HepG2 (cell line): ENCODE data around the gene HMX1. TPM values are rescaled to one million over a fixed set of nuclear protein-coding genes. Genes with fewer than 3 reads are reported as not detected.
A peak's percentile ranks its signal among the peaks of the same experiment; 100 is the strongest.

ENCODE experiments used
- BCL6 ChIP-seq: IDR thresholded peaks from 2 replicates; pipeline ENCODE4 v1.6.1; 2016; ENCODE audit warnings: missing genetic modification reagents, missing compliant biosample characterization
- HDAC2 ChIP-seq: sonication (generic); formaldehyde crosslinking; IDR thresholded peaks from 2 replicates; pipeline ENCODE4 v1.4.0; 2020; ENCODE audit warnings: missing genetic modification reagents
- HNF1B ChIP-seq: sonication (generic); formaldehyde crosslinking; IDR thresholded peaks from 2 replicates; pipeline ENCODE4 v1.5.1; 2020; ENCODE audit warnings: mild to moderate bottlenecking, moderate library complexity, missing genetic modification reagents
- HNRNPK ChIP-seq: fragments of 200-400 bp; formaldehyde crosslinking; IDR thresholded peaks from 2 replicates; pipeline ENCODE4 v1.6.1; 2018; ENCODE audit warnings: low read length, low read depth, moderate library complexity, mild to moderate bottlenecking; ENCODE audit not compliant: poor library complexity, severe bottlenecking
- HNRNPL ChIP-seq: fragments of 200-400 bp; formaldehyde crosslinking; IDR thresholded peaks from 2 replicates; pipeline ENCODE4 v1.6.1; 2017; ENCODE audit warnings: mild to moderate bottlenecking, low read depth, low read length
- MAF1 ChIP-seq: sonication (generic); formaldehyde crosslinking; IDR thresholded peaks from 2 replicates; pipeline ENCODE4 v1.5.0; 2020; ENCODE audit warnings: missing genetic modification reagents, borderline replicate concordance
- MBD4 ChIP-seq: IDR thresholded peaks from 2 replicates; pipeline ENCODE4 v1.6.1; 2012; ENCODE audit warnings: low read length, inconsistent platforms, borderline replicate concordance
- MTA3 ChIP-seq: sonication (generic); formaldehyde crosslinking; IDR thresholded peaks from 2 replicates; pipeline ENCODE4 v1.4.0; 2020; ENCODE audit warnings: missing genetic modification reagents
- NCOA5 ChIP-seq: sonication (generic); formaldehyde crosslinking; IDR thresholded peaks from 2 replicates; pipeline ENCODE4 v1.4.0; 2020; ENCODE audit warnings: missing genetic modification reagents
- NFKBIZ ChIP-seq: IDR thresholded peaks from 2 replicates; pipeline ENCODE4 v1.6.1; 2018; ENCODE audit warnings: missing genetic modification reagents, missing compliant biosample characterization
- SMC3 ChIP-seq: IDR thresholded peaks from 2 replicates; pipeline ENCODE4 v1.6.1; 2011; ENCODE audit warnings: low read length, improper control_type of control experiment
- SOX13 ChIP-seq, 3 experiments: fragments of 450-650 bp in 1 of 3; sonication (generic) in 1 of 3; formaldehyde crosslinking in 1 of 3; IDR thresholded peaks in 2 of 3; conservative IDR thresholded peaks in 1 of 3; 2 replicates each; pipeline versions ENCODE4 v1.5.0 to v1.6.1; 2016 to 2020; ENCODE audit warnings: antibody characterized with exemption in 1 of 3, mild to moderate bottlenecking in 1 of 3, missing compliant biosample characterization in 1 of 3, missing genetic modification reagents in 1 of 3, moderate library complexity in 1 of 3
- TBP ChIP-seq: sonication (generic); formaldehyde crosslinking; IDR thresholded peaks from 2 replicates; pipeline ENCODE4 v1.5.0; 2020; ENCODE audit warnings: missing genetic modification reagents
- ZNF207 ChIP-seq: fragments of 450-650 bp; IDR thresholded peaks from 2 replicates; pipeline ENCODE4 v1.6.1; 2016; ENCODE audit warnings: antibody characterized with exemption, borderline replicate concordance
- ZNF264 ChIP-seq: sonication (generic); formaldehyde crosslinking; IDR thresholded peaks from 2 replicates; pipeline ENCODE4 v1.4.0; 2020; ENCODE audit warnings: missing genetic modification reagents
- ZNF292 ChIP-seq: sonication (generic); formaldehyde crosslinking; IDR thresholded peaks from 2 replicates; pipeline ENCODE4 v1.8.1; 2022; ENCODE audit warnings: mild to moderate bottlenecking, low read depth, missing genetic modification reagents, borderline replicate concordance
- ZNF484 ChIP-seq: sonication (generic); formaldehyde crosslinking; IDR thresholded peaks from 2 replicates; pipeline ENCODE4 v1.5.1; 2020; ENCODE audit warnings: mild to moderate bottlenecking, low read depth, missing genetic modification reagents, borderline replicate concordance
- ZNF639 ChIP-seq: conservative IDR thresholded peaks from 2 replicates; pipeline ENCODE4 v1.6.1; 2018; ENCODE audit warnings: missing genetic modification reagents
- ZNF709 ChIP-seq: sonication (generic); formaldehyde crosslinking; IDR thresholded peaks from 2 replicates; pipeline ENCODE4 v1.5.0; 2020; ENCODE audit warnings: mild to moderate bottlenecking, missing genetic modification reagents
- polyA plus RNA-seq, 8 experiments: library from polyadenylated mRNA; depleted of rRNA in 3 of 8; stranded (reverse) in 7 of 8; unstranded in 1 of 8; fragments of >200 nt; fragmentation: Illumina TruSeq in 4 of 8; extraction: Trizol in 4 of 8; gene quantifications; 2 replicates each; pipeline versions ENCODE4 v1.2.1 to v1.2.3, GENCODE V29; 2011 to 2016; ENCODE audit warnings: low read depth in 4 of 8, missing spikeins in 1 of 8, mixed read lengths in 1 of 8; ENCODE audit not compliant: insufficient read depth in 1 of 8
- total RNA-seq, 5 experiments: library from RNA; depleted of rRNA; stranded (reverse); fragments of >200 nt; fragmentation: Illumina TruSeq; extraction: Trizol; gene quantifications; 2 replicates each; pipeline ENCODE4 v1.2.3, GENCODE V29; 2016; ENCODE audit warnings: low read depth in 1 of 5
- TF ChIP-seq, protein P1 (sequence below): sonication (generic); formaldehyde crosslinking; IDR thresholded peaks from 2 replicates; pipeline ENCODE4 v1.8.0; 2022; ENCODE audit warnings: low read depth, missing genetic modification reagents

Gene HMX1
- total and polyA plus RNA-seq, 2 of the 13 experiments (the other 11 are each of a cell fraction or from before 2014, with no cell fraction given) = not detected

DNA sequence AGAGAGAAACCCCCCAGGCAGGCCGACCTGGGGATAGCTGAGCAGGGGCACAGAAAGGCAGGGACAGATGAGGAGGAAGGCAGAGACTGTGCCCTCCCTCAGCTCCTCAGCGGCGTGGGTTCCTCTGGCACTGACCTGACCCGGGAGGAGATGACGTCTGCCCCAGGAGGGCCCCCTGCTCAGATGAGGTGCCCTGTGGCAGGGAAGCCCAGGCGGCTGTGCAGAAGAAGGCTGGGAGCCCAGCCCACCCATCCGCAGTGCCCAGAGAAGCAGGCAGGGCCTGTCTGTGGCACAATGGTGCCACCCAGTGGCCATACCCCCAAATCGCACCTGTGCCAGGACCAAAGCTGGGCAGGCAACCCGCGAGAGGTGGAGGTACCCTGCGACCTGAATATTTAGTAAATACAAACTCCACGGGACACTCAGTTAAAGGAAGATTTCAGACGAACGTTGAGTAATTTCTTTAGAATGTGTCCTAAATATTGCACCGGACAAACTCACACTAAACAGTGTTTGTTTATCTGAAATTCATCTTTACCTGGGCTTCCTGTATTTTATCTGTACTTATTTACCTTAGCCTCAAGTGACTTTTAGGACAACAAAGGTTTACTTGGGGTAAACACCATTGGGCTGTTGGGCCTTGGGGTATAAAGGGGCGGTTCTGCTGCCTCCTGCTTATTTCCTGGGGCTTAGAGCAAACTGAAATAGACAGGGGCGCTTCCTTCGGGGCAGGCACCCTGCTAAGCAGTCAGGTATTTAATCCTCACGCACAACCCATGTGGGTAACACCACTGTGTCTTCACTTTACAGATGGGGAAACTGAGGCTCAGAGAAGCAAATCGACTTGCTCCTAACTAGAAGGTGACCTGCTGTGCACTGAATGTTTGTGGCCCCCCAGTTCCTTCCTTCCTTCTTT is 46.5 kb upstream of the HMX1 start (continued):
- TF ChIP-seq ZNF639 (CRISPR knock-in tag) (no peak), HNF1B (CRISPR knock-in tag) (peak; percentile 56; the same call in 1 of the 2 replicates), ZNF207 (no peak), MAF1 (CRISPR knock-in tag) (no peak), HNRNPL (peak; percentile 72; the same call in 1 of the 2 replicates), BCL6 (CRISPR knock-in tag) (no peak), MTA3 (no peak), NFKBIZ (CRISPR knock-in tag) (no peak), SOX13 (IDR thresholded peaks at IDR 0.05) (no peak), SOX13 (CRISPR knock-in tag; conservative IDR thresholded peaks at IDR 0.05 in 1 of 2, IDR thresholded peaks at IDR 0.05 in 1 of 2) (no peak), ZNF292 (CRISPR knock-in tag) (no peak), ZNF264 (no peak), SMC3 (peak; percentile 21; the same call in 1 of the 2 replicates), TBP (CRISPR knock-in tag) (no peak), NCOA5 (CRISPR knock-in tag) (no peak), ZNF709 (CRISPR knock-in tag) (no peak), HDAC2 (no peak), HNRNPK (no peak), MBD4 (no peak), ZNF484 (CRISPR knock-in tag) (no peak)
- TF ChIP-seq, protein P1, sequence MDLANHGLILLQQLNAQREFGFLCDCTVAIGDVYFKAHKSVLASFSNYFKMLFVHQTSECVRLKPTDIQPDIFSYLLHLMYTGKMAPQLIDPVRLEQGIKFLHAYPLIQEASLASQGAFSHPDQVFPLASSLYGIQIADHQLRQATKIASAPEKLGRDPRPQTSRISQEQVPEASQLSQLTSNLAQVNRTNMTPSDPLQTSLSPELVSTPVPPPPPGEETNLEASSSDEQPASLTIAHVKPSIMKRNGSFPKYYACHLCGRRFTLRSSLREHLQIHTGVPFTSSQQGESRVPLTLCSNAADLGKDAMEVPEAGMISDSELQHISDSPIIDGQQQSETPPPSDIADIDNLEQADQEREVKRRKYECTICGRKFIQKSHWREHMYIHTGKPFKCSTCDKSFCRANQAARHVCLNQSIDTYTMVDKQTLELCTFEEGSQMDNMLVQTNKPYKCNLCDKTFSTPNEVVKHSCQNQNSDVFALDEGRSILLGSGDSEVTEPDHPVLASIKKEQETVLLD = no peak
